ENCODE data around the gene USP49. TPM values are rescaled to one million over a fixed set of nuclear protein-coding genes. Genes with fewer than 3 reads are reported as not detected.

USP49 gene
- total RNA-seq, 6 experiments from 2014 or later: 1.7 to 2.3 (median 2.0) TPM

Other genes starting within 250 kb of the USP49 start
- 10 to 100 TPM in 4 of 6 experiments, 1 to 10 TPM in 2; 8.7 to 14.2 (median 11.0) TPM for gene TFEB, start 159.8 kb downstream of the USP49 start, total RNA-seq (2021; fragmentation: NEBNext Ultra II Directional; extraction: Animal tissue kit (Norgen Biotek cat#: 25700))
- not detected for gene PGC, start 148.0 kb downstream of the USP49 start, total RNA-seq (2021; fragmentation: NEBNext Ultra II Directional; extraction: Animal tissue kit (Norgen Biotek cat#: 25700))
- gene FRS3, start 115.5 kb downstream of the USP49 start, total RNA-seq (2021; fragmentation: NEBNext Ultra II Directional; extraction: Animal tissue kit (Norgen Biotek cat#: 25700)): 1 to 10 TPM; 2.5 to 3.4 (median 2.9) TPM
- under 1 TPM in 3 of 6 experiments, not detected in 3; 0.30 to 0.68 (median 0.31) TPM for gene PRICKLE4, start 114.6 kb downstream of the USP49 start, total RNA-seq (2021; fragmentation: NEBNext Ultra II Directional; extraction: Animal tissue kit (Norgen Biotek cat#: 25700))
- gene TOMM6, start 107.7 kb downstream of the USP49 start, total RNA-seq (2021; fragmentation: NEBNext Ultra II Directional; extraction: Animal tissue kit (Norgen Biotek cat#: 25700)): 100 to 1,000 TPM; 216 to 234 (median 228) TPM
- gene MED20, start 25.8 kb upstream of the USP49 start, total RNA-seq (2021; fragmentation: NEBNext Ultra II Directional; extraction: Animal tissue kit (Norgen Biotek cat#: 25700)): 10 to 100 TPM; 22.8 to 28.4 (median 26.0) TPM
- 10 to 100 TPM; 32.3 to 44.3 (median 33.5) TPM for gene BYSL, start 26.1 kb upstream of the USP49 start, total RNA-seq (2021; fragmentation: NEBNext Ultra II Directional; extraction: Animal tissue kit (Norgen Biotek cat#: 25700))
- gene CCND3, start 46.4 kb upstream of the USP49 start, total RNA-seq (2021; fragmentation: NEBNext Ultra II Directional; extraction: Animal tissue kit (Norgen Biotek cat#: 25700)): 10 to 100 TPM; 72.4 to 92.5 (median 82.7) TPM
- 10 to 100 TPM; 14.9 to 19.0 (median 16.0) TPM for gene TAF8, start 155.1 kb upstream of the USP49 start, total RNA-seq (2021; fragmentation: NEBNext Ultra II Directional; extraction: Animal tissue kit (Norgen Biotek cat#: 25700))
- gene C6orf132, start 247.2 kb upstream of the USP49 start, total RNA-seq (2021; fragmentation: NEBNext Ultra II Directional; extraction: Animal tissue kit (Norgen Biotek cat#: 25700)): 1 to 10 TPM; 4.7 to 6.6 (median 5.1) TPM

All from HFFc6 (cell line).